Ovary (tissue), 3 donors: Measurements from ENCODE around the gene SUSD6.

ENCODE experiments used
- EP300 ChIP-seq: sonication (generic); formaldehyde crosslinking; IDR thresholded peaks from one replicate; pipeline ENCODE4 v1.6.1; 2017; ENCODE audit warnings: antibody characterized with exemption
- POLR2A ChIP-seq: fragments of 450-650 bp; IDR thresholded peaks from one replicate; pipeline ENCODE4 v1.6.1; 2017; ENCODE audit warnings: antibody characterized with exemption, mild to moderate bottlenecking, moderate library complexity
- TF ChIP-seq, protein P1 (sequence below), 3 donors: fragments of 450-650 bp in 2 of 3; fragments of 200-600 bp in 1 of 3; IDR thresholded peaks; one replicate each; pipeline versions ENCODE4 v1.5.1 to v1.8.0; 2016 to 2022; ENCODE audit warnings: antibody characterized with exemption in 3 of 3, mild to moderate bottlenecking in 1 of 3
- donor health status: DM: no; HTN: no; CAD: no.

DNA sequence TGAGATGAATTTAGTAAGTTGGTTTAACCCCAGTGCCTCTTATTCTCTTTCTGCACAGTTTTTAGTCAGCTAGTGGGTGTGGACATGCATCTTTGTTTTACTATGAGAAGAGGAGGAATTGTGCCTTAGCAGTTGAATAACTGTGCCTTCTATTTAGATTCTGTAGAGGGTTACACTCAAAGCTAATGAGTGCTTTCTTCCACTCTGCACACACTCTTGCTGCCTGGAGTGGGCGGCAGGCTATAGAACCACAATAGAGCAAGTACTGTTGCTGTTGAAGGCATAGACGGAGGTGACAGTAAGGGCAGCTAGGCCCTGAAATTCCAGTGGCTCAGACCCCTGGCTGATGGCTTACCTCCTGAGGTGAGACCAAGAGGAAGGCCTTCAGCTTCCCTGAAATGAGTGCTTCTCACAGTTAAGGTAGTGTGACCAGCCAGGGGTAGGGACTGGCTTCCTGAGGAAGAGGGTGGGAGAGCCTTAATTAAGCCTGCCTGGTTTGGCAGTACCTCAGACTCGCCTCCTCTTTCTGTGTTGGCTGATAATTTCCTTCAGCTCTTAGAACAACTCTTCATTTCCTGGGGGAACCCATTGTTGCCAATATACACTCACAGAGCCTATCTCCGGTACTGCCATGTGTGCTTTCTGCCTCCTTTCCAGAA, 24.7 kb downstream of the SUSD6 start:
- TF ChIP-seq POLR2A (no peak), EP300 (no peak)
- TF ChIP-seq, protein P1, sequence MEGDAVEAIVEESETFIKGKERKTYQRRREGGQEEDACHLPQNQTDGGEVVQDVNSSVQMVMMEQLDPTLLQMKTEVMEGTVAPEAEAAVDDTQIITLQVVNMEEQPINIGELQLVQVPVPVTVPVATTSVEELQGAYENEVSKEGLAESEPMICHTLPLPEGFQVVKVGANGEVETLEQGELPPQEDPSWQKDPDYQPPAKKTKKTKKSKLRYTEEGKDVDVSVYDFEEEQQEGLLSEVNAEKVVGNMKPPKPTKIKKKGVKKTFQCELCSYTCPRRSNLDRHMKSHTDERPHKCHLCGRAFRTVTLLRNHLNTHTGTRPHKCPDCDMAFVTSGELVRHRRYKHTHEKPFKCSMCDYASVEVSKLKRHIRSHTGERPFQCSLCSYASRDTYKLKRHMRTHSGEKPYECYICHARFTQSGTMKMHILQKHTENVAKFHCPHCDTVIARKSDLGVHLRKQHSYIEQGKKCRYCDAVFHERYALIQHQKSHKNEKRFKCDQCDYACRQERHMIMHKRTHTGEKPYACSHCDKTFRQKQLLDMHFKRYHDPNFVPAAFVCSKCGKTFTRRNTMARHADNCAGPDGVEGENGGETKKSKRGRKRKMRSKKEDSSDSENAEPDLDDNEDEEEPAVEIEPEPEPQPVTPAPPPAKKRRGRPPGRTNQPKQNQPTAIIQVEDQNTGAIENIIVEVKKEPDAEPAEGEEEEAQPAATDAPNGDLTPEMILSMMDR (IDR thresholded peaks at IDR 0.05), result no peak
